ENCODE results near the gene TFAP2E.

Gene TFAP2E

DNA sequence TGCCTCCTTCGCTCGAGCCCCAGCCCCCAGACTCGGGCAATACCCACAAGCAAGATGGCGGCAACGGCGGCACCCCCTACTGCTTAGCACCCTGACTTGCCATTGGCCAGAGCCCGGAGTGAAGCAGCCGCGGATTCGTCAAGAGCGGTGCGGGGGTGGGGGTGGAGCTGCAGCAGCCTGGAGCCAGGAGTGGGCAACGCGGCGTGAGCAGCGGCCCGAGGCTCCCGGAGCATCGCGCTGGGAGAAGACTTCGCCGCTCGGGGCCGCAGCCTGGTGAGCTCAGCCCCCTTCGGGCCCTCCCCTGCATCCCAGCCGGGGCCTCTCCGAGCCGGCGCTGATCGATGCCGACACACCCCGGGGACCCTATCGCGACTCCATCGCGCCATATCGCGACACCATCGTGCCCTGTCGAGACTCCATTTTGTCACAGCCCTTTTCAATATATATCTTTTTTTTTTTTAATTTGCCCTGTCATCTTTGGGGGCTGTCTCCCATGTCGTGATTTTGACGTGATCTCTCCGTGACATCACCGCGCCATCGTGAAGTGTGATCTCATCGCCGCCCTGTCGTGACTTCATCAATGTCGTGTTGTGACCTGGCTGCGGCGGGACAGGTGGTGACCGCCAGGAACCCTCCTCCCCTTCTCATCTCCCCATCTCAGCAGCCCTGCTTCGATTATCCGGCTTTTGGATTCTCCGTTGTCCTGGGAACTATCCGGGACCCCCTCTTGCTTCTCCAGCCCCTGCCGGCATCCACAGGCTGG lies 15.3 kb upstream of the TFAP2E start, which contains the start of gene NCDN:
Gene NCDN (plus strand): TSS at position 189 of the 763 bp plus-strand sequence. CDS start 392 bp downstream, at position 581.
- TF ChIP-seq, protein P1, sequence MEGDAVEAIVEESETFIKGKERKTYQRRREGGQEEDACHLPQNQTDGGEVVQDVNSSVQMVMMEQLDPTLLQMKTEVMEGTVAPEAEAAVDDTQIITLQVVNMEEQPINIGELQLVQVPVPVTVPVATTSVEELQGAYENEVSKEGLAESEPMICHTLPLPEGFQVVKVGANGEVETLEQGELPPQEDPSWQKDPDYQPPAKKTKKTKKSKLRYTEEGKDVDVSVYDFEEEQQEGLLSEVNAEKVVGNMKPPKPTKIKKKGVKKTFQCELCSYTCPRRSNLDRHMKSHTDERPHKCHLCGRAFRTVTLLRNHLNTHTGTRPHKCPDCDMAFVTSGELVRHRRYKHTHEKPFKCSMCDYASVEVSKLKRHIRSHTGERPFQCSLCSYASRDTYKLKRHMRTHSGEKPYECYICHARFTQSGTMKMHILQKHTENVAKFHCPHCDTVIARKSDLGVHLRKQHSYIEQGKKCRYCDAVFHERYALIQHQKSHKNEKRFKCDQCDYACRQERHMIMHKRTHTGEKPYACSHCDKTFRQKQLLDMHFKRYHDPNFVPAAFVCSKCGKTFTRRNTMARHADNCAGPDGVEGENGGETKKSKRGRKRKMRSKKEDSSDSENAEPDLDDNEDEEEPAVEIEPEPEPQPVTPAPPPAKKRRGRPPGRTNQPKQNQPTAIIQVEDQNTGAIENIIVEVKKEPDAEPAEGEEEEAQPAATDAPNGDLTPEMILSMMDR (IDR thresholded peaks at IDR 0.05): no peak

DNA sequence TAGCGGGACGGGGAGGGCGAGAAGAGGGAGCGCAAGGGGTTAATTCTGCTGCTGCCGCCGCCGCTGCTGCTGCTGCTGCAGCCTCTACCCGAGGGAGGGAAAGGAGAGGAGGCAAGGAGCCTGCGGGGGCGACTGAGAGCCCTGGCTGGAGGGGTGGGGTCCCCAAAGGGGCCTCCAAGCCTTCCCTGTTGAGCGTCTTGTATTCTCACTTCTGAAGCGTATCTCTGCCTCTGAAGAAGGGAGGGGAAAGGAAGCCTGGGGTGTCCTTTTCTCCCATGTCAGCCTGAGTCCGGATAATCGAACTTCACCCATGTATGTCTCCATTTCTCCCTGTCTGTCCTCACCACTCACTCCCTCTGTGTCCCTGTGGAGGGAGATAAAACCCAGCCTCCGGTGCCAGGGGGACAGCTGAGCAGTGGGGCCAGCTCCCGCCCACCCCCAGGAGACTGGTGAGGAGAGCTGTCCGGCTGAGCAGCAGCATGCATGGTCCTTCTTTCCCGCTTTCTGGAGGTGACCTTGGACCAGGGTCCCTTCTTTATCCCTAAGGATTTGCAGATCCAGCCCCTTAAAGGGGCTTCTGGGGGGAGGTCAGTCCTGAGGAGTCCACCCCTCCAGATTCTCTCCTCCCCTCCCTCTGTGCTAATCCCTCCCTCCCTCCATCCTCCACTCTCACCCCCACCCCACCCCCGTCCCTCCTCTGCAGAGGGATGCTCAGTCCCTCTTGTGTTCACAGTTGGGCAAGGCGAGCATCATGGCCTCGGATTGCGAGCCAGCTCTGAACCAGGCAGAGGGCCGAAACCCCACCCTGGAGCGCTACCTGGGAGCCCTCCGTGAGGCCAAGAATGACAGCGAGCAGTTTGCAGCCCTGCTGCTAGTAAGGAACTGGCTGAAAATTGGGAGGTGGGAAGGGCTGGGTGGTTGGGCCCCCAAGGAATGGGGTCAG lies 14.5 kb upstream of the TFAP2E start:
- TF ChIP-seq, protein P1 (IDR thresholded peaks at IDR 0.05): no peak

DNA sequence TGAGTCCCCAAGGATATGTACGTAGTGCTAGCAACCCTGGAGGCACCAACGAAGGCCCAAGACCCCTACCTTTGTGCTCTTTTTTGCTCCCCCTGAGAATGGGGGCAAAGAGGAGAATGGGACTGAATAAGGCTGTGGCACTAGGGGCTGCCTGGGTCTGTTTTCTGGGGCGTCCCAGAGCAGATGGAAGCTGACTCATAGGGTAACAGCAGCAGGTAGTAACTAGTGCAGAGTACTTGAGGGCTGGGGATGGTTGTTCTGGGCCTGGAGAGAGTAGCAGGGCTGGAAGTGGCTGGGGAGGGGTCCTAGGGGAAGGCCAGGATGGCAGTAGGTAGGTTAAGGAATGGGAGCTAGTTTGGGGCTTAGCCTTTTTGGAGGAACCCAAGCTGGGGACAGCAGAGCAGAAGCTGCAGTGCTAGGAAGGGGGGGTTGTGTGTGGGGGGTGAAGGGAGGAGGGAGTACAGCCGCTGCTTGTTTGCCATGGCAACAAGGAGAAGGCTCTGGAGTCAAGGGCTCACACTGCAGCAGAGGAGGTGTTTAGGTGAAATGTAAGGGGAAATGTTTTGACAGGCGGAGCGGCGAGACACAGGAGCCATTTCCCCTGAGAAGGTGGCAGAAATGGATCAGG lies 13.7 kb upstream of the TFAP2E start:
- TF ChIP-seq, protein P1 (IDR thresholded peaks at IDR 0.05): no peak

DNA sequence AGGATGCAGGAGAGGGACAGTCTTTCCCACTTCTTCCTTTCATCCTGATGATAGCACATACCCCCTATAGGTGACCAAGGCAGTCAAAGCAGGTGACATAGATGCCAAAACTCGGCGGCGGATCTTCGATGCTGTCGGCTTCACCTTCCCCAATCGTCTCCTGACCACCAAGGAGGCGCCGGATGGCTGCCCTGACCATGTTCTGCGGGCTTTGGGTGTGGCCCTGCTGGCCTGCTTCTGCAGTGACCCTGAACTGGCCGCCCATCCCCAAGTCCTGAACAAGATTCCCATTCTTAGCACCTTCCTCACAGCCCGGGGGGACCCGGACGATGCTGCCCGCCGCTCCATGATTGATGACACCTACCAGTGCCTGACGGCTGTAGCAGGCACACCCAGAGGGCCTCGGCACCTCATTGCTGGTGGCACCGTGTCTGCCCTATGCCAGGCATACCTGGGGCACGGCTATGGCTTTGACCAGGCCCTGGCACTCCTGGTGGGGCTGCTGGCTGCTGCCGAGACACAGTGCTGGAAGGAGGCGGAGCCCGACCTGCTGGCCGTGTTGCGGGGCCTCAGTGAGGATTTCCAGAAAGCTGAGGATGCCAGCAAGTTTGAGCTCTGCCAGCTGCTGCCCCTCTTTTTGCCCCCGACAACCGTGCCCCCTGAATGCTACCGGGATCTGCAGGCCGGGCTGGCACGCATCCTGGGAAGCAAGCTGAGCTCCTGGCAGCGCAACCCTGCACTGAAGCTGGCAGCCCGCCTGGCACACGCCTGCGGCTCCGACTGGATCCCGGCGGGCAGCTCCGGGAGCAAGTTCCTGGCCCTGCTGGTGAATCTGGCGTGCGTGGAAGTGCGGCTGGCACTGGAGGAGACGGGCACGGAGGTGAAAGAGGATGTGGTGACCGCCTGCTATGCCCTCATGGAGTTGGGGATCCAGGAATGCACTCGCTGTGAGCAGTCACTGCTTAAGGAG lies 12.6 kb upstream of the TFAP2E start:
- TF ChIP-seq, protein P1 (IDR thresholded peaks at IDR 0.05): no peak

DNA sequence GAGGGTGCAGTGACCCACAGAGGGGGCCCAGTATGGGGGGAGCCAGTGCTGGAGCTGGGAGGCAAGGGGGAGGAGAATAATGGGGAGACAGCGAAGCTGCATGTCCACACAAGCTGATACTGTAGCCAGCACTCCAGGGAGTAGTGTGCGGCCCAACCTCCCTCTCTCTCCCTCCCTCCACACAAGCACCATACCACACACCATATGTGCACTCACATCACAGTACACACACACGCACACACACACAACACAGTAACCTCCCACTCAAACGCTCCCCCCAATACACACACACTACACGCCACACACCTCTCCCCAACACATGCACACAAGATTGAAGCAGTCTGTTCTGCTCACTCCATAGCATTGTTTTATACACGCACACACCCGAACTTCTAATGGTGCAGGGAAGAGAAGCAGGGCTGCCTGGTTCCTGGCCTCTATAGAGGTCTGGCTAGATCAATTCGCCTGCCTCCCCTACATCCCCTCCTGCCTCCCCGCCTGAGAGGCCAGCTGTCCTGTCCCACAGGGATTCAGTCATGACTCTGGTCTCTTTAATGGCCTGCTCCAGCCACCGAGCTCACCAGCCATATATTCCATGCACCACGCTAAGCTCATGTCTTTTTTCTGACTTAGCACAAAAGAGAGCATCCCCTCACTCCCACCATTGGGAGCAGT lies 11.7 kb upstream of the TFAP2E start:
- TF ChIP-seq, protein P1 (IDR thresholded peaks at IDR 0.05): no peak

DNA sequence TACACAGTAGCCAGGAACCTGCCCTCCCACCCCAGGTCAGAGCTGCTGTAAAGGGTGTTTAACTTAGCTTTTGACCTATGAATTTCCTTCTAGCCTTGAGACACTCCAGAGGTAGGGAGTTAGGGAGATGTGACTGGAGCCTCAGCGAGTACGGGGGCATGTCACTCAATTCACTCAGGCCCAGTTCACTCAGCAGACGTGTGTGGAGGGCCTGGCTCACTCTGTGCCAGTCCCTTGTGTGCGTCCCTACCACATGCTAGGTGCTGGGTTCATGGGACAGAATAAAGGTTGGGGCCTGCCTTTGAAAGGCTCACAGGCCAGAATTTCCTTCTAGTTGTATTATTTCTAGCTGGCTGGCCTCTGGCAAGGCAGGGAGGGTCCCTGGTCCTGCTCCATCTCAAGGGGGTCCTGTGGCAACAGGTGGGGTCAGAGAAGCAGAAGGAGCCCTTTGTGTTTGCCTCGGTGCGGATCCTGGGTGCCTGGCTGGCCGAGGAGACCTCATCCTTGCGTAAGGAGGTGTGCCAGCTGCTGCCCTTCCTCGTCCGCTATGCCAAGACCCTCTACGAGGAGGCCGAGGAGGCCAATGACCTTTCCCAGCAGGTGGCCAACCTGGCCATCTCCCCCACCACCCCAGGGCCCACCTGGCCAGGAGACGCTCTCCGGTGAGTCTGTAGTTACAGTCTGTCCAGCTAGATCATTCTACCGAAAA lies 11.0 kb upstream of the TFAP2E start:
- TF ChIP-seq, protein P1 (IDR thresholded peaks at IDR 0.05): no peak
